ENCODE data around the gene MIGA1. TPM values are rescaled to one million over a fixed set of nuclear protein-coding genes. Genes with fewer than 3 reads are reported as not detected.
A peak's percentile ranks its signal among the peaks of the same experiment; 100 is the strongest.
"Not testable (repeated sequence)": the region's sequence is repeated elsewhere in the genome, so short reads cannot be mapped to it uniquely, and the experiment has no call there.

MIGA1 gene, protein sequence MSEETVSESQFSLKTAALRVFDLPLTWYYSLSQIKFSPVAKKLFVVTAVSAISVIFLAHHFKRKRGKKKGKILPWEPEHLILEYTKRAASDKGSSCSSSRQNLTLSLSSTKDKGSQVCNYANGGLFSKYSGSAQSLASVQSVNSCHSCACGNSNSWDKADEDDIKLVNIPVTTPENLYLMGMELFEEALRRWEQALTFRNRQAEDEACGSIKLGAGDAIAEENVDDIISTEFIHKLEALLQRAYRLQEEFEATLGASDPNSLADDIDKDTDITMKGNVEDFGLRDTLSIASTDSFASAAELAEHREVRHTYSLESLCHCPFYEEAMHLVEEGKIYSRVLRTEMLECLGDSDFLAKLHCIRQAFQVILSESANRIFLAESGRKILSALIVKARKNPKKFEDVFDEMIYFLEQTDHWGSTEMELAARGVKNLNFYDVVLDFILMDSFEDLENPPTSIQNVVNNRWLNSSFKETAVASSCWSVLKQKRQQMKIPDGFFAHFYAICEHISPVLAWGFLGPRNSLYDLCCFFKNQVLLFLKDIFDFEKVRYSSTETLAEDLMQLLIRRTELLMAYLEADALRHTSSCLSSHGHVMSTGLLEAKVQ
- 8.4 and 9.4 TPM in 2 replicates for total RNA-seq

DNA sequence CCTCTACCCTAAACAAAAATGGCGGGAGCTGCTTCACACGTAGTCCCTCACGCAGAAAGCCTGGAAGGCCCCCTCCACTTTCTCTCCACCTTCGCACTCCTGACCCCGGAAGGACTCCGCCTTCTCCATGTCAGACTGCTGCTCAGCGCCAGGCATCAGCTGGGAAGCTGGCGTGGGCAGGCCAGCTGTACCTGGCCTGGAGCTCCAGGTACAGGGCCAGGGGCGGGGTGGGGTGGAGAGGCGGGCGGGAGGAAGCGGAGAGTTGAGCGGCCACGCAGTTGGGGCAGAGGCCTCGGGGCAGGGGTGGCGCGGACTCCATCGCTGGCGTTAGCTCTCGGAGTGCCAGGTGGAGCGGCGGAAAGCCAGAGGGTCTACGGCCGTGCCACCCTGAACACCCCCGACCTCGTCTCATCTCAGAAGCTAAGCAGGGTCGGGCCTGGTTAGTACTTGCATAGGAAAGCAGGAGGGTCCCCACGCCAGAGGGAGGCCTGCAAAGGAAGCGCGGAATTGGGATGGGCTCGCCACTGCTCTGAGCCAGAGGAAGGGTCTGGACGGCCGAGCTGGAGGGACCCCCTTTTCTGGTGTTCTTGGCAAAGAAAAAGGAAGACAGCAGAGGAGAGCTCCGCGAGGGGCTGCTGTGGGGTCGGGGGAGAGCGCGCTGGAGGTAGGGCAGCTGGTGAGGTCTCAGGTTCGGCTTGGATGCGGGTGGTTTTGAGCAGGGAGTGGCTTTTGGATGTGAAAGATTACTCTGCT lies at the start of gene MIGA1:
Gene MIGA1, plus strand, starts transcription at position 121 of the 753 bp plus-strand sequence. CDS start 3,604 bp downstream, outside the sequence.
- DNase-seq (ENCODE audit: low spot score): peak; percentile 81
- H3K27ac Mint-ChIP-seq: peak within 1 kb of the TSS; percentile 77
- H3K4me3 Mint-ChIP-seq (ENCODE audit: low read depth): peak within 1 kb of the TSS; percentile 90
- H3K9me3 Mint-ChIP-seq: peaks cover 3% of the 10 kb centered on the region
- no peaks in the 10 kb centered on the region for H3K27me3 Mint-ChIP-seq (ENCODE audit: low read depth)
- intact Hi-C loops (cut with micrococcal nuclease): loop anchor here (1.0 kb wide), 2 partner anchors 20 to 97 kb away; partner anchors contain the start of genes USP33 and ZZZ3
- peaks cover 26% of the 10 kb centered on the region for H3K4me1 Mint-ChIP-seq (ENCODE audit: low read depth)
- peaks cover 17% of the 10 kb centered on the region for H3K36me3 Mint-ChIP-seq (ENCODE audit: low read depth)

DNA sequence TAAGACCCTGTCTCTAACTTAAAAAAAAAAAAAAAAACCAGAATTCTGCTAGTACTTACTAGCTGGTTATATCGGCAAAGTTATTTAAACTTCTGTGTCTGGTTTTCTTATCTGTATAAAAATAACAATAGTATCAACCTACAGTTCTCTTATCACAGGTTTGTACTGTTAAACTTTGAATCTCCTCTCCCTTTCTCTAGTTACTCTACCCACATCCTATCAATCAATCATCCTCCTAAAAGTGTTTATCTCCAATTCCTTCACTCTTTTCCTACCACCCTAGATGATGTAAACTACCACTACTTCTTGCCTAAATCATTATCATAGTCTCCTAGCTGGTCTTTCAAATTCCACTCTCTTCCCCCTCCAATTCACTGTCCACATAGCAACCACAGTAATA lies 47.4 kb upstream of the MIGA1 start:
- no peaks in the 10 kb centered on the region for H3K9me3 Mint-ChIP-seq
- no peaks in the 10 kb centered on the region for H3K4me1 Mint-ChIP-seq (ENCODE audit: low read depth)
- peaks cover 35% of the 10 kb centered on the region for H3K36me3 Mint-ChIP-seq (ENCODE audit: low read depth)
- intact Hi-C loops (cut with micrococcal nuclease): no loop called here
- no peak overlapping the region for H3K27ac Mint-ChIP-seq
- H3K27me3 Mint-ChIP-seq (ENCODE audit: low read depth): no peaks in the 10 kb centered on the region
- no peak overlapping the region for H3K4me3 Mint-ChIP-seq (ENCODE audit: low read depth)
- no peak for DNase-seq (ENCODE audit: low spot score)

DNA sequence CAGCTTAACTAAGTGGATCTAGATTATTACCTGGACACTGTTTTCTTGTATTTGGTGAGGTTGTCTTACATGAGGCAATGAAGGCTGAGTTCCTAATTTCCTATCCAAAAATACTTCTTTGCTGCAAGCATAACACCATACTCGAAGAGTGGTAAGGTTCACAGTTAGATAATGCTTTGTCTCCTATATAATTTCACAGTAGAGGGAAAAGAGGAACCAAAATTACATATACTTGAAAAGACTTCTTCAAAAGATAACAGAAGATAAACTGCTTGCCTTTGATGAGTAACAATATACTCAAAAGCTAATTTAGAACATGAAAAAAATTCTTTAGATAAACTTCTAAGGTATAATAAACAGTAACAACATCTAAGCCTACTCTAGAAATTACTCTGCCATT lies 40.2 kb upstream of the MIGA1 start:
- Mint-ChIP-seq H3K4me1 (ENCODE audit: low read depth) (no peaks in the 10 kb centered on the region), H3K9me3 (no peaks in the 10 kb centered on the region), H3K27ac (no peak overlapping the region), H3K4me3 (ENCODE audit: low read depth) (no peak overlapping the region), H3K27me3 (ENCODE audit: low read depth) (no peaks in the 10 kb centered on the region), H3K36me3 (ENCODE audit: low read depth) (peaks cover 34% of the 10 kb centered on the region)
- no peak for DNase-seq (ENCODE audit: low spot score)
- intact Hi-C loops (cut with micrococcal nuclease): no loop called here

DNA sequence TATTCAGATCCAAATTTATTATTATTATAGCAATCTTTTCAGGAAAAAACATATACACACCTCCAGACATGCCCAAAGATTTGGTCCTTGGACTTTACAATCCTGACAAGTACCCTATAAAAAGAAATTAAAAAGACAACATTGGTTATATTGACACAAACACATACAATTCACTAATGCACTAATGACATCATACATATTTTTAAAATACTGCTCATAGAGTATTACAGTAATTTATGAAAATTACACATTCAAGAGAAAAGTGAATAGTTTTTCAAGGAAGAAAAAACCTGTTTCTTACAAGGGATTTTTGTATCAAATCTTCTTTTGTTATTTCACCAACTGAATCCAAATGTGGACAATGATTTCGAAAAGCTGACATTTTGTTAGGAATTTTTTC lies 38.1 kb upstream of the MIGA1 start:
- no peak for DNase-seq (ENCODE audit: low spot score)
- no peaks in the 10 kb centered on the region for H3K27me3 Mint-ChIP-seq (ENCODE audit: low read depth)
- H3K4me1 Mint-ChIP-seq (ENCODE audit: low read depth): peaks cover 3% of the 10 kb centered on the region
- intact Hi-C loops (cut with micrococcal nuclease): no loop called here
- H3K36me3 Mint-ChIP-seq (ENCODE audit: low read depth): peaks cover 37% of the 10 kb centered on the region
- no peak overlapping the region for H3K4me3 Mint-ChIP-seq (ENCODE audit: low read depth)
- no peaks in the 10 kb centered on the region for H3K9me3 Mint-ChIP-seq
- no peak overlapping the region for H3K27ac Mint-ChIP-seq

DNA sequence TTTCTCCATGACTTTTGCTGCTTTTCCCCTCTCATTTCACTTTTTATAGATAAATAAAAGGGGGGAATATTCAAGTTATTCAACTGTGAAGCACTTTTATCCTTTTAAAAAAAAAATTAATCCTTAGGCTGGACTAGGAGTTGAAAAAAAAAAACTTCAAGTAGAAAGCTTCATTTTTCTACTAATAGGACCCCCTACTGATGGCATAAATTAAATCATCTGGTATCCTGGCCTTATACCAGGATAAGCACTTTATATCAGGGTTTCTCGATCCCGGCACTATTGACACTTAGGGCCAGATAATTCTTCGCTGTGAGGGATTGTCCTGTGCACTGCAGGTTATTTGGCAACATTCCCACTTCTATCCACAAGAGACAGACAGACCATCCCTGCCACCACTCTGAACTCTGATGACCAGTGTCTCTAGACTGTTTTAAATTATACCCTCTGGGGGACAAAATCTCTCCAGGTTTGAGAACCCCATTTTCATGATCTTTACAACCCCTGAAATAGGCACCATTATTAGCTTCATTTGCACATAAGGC lies 37.4 kb upstream of the MIGA1 start:
- Mint-ChIP-seq H3K4me3 (ENCODE audit: low read depth) (no peak overlapping the region), H3K9me3 (no peaks in the 10 kb centered on the region), H3K36me3 (ENCODE audit: low read depth) (peaks cover 34% of the 10 kb centered on the region), H3K4me1 (ENCODE audit: low read depth) (peaks cover 3% of the 10 kb centered on the region), H3K27me3 (ENCODE audit: low read depth) (no peaks in the 10 kb centered on the region), H3K27ac (no peak overlapping the region)
- intact Hi-C loops (cut with micrococcal nuclease): no loop called here
- no peak for DNase-seq (ENCODE audit: low spot score)

DNA sequence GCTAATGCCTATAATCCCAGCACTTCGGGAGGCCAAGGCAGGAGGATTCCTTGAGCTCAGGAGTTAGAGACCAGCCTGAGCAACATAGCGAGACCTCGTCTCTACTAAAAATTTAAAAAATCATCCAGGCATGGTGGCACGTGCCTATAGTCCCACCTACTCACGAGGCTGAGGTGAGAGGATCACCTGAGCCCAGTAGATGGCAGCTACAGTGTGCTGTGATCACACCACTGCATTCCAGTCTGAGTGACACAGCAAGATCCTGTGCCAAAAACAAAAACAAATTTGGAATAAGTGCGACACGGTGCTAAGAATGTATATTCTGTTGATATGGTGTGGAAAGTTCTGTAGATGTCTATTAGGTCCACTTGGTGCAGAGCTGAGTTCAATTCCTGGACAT lies 34.9 kb upstream of the MIGA1 start:
- Mint-ChIP-seq H3K27me3 (ENCODE audit: low read depth) (no peaks in the 10 kb centered on the region), H3K27ac (no peak overlapping the region), H3K36me3 (ENCODE audit: low read depth) (peaks cover 19% of the 10 kb centered on the region), H3K9me3 (no peaks in the 10 kb centered on the region), H3K4me1 (ENCODE audit: low read depth) (peaks cover 3% of the 10 kb centered on the region), H3K4me3 (ENCODE audit: low read depth) (no peak overlapping the region)
- intact Hi-C loops (cut with micrococcal nuclease): no loop called here
- no peak for DNase-seq (ENCODE audit: low spot score)

DNA sequence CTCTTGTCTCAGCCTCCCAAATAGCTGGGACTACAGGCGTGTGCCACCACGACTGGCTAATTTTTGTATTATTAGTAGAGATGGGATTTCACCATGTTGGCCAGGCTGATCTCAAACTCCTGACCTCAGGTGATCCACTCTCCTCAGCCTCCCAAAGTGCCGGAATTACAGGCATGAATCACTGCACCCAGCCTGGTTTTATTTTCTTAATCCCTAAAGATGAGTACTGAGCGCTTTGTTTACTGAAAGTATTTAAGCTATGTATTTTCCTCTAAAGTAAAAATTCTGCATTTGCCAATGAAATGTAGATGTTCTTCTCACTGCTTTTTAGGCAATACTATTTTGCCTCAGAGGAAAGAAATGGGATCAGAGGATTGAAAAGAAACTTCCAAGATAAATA lies 30.0 kb upstream of the MIGA1 start:
- DNase-seq (ENCODE audit: low spot score); intact Hi-C loops (cut with micrococcal nuclease); H3K4me3 Mint-ChIP-seq (ENCODE audit: low read depth); H3K9me3 Mint-ChIP-seq; H3K27ac Mint-ChIP-seq; H3K36me3 Mint-ChIP-seq (ENCODE audit: low read depth); H3K27me3 Mint-ChIP-seq (ENCODE audit: low read depth): not testable (repeated sequence)
- peaks cover 13% of the 10 kb centered on the region for H3K4me1 Mint-ChIP-seq (ENCODE audit: low read depth)

DNA sequence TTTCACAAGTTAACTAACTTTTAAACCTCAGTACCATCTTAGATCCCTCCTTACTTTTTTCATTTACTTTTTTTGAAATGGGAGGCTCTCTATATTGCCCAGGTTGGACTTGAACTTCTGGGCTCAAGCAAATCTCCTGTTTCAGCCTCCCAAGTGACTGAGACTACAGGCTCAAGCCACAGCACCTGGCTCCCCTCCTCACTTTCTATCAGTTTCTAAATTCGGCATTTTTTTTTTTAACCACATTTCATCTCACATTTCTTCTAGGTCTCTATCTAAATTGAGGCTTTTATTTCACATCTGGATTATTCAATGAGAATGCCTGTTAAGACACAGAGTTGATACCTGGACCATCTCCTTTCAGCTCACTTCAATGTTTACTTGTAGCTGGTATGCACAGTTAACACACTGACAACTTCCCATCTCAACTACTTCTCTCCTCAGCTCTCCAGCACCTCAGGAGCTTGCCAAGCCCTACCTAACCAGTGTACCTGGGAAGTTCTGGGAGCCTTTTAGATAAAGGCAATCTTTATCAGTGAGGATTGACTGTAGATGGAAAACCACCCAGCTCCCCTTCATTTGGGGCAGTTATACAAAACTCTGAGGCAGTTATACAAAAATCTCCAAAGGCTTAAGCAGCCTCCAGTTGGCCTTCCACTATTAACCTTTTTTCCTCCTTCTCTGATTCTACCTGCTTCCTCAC lies 23.2 kb upstream of the MIGA1 start:
- peaks cover 37% of the 10 kb centered on the region for H3K4me1 Mint-ChIP-seq (ENCODE audit: low read depth)
- peaks cover 8% of the 10 kb centered on the region for H3K36me3 Mint-ChIP-seq (ENCODE audit: low read depth)
- no peak overlapping the region for H3K27ac Mint-ChIP-seq
- no peak for DNase-seq (ENCODE audit: low spot score)
- no peaks in the 10 kb centered on the region for H3K27me3 Mint-ChIP-seq (ENCODE audit: low read depth)
- no peak overlapping the region for H3K4me3 Mint-ChIP-seq (ENCODE audit: low read depth)
- intact Hi-C loops (cut with micrococcal nuclease): no loop called here
- H3K9me3 Mint-ChIP-seq: no peaks in the 10 kb centered on the region

DNA sequence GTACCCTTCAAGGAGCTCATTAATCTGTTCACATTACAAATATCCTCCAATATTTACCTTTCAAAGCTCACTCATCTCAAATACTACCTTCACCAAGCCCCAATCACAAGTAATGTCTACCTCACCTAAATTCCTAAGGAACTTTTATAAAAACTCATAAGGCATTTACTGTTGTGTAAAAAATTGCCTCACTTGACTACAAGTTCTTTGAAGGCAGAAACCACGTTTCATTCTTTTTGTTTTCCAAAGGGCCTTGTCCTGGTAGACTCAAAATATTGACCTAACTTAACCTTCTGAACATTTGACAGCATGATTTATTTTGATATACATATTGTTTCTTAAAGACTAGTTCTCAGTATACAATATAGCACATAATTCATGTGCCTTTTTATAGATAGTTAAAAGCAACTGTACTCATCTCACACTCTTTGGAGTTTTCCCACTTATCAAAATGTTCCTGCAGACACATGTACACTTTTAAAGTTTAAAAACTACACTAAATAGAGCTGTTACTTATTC lies 22.3 kb upstream of the MIGA1 start:
- H3K4me1 Mint-ChIP-seq (ENCODE audit: low read depth): peaks cover 36% of the 10 kb centered on the region
- H3K4me3 Mint-ChIP-seq (ENCODE audit: low read depth): peak overlapping the region; percentile 58
- no peaks in the 10 kb centered on the region for H3K9me3 Mint-ChIP-seq
- no peak overlapping the region for H3K27ac Mint-ChIP-seq
- no peak for DNase-seq (ENCODE audit: low spot score)
- peaks cover 8% of the 10 kb centered on the region for H3K36me3 Mint-ChIP-seq (ENCODE audit: low read depth)
- intact Hi-C loops (cut with micrococcal nuclease): no loop called here
- peaks cover 1% of the 10 kb centered on the region for H3K27me3 Mint-ChIP-seq (ENCODE audit: low read depth)

DNA sequence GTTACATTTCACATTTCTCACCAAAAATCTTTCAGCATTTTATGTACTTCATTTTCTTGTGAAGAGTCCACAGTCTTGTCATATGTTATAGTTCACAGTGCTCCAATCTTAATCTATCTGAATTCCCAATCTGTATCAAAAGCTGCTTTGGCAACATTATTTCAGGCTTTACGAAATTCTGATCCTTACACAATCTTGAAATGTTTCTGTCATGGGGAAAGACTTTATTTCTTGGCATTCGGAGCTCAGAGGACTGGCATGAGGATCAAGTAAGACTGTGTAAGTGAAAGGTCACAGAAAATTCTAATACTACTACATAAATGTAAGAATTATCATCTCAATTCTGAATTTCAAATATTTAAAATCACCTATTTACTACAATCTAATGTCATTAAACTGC lies 21.8 kb upstream of the MIGA1 start:
- H3K36me3 Mint-ChIP-seq (ENCODE audit: low read depth): peaks cover 8% of the 10 kb centered on the region
- peaks cover 36% of the 10 kb centered on the region for H3K4me1 Mint-ChIP-seq (ENCODE audit: low read depth)
- intact Hi-C loops (cut with micrococcal nuclease): no loop called here
- H3K27ac Mint-ChIP-seq: no peak overlapping the region
- H3K27me3 Mint-ChIP-seq (ENCODE audit: low read depth): peaks cover 3% of the 10 kb centered on the region
- no peaks in the 10 kb centered on the region for H3K9me3 Mint-ChIP-seq
- DNase-seq (ENCODE audit: low spot score): no peak
- H3K4me3 Mint-ChIP-seq (ENCODE audit: low read depth): peak overlapping the region; percentile 58

DNA sequence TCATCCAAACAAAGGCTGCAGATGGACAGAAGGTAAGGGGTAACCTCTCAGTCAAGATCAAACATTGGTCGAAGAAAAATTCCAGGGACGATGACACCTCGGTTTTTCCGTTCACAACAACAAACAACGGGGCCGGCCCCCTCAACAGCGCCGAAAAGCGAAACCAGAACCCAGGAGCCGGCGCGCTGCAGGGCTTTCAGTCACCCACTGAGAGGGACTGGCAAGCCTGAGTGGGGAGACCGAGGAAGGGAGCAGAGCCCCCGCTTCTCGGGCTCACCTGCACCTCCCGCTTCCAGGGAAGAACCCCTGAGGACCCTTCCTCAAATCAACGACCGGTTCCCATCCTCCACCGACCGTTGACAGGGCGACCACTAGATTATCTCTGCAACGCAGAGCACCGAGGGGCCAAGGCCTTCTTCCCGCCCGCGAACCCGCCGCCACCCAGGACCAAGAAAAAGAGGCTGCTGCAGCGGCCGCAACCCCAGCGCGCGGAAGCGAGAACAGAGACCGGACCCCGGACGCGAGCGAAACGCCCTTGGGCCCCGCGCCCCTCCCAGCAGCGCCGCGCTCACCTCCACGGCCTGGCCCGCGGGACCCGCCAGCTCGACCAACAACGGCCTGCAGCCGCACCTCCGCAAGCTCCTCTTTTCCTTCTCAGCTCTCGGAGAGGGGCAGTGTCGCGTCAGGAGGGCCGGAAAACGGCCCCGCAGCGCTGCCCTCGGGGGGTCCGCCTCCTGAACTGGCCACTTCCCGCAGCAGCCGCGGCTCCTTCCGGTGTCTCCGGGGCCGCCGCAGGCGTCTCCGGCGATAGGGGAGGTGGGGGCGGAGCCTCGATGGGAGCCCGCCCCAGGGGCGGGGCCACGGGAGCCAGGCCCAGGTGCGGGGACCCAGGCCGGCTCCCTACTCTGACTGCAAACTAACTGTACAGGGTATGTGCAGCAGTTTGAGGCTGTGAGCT lies 20.1 kb upstream of the MIGA1 start, which contains the start of gene USP33:
Gene USP33, minus strand, starts transcription at position 782 of the 958 bp plus-strand sequence. CDS start 18,155 bp downstream, outside the sequence.
- intact Hi-C loops (cut with micrococcal nuclease): loop anchor here (1.0 kb wide), 3 partner anchors 20 to 219 kb away; partner anchors contain the start of gene MIGA1
- Mint-ChIP-seq H3K9me3 (no peaks in the 10 kb centered on the region), H3K27ac (peak within 1 kb of the TSS; percentile 87), H3K36me3 (ENCODE audit: low read depth) (peaks cover 8% of the 10 kb centered on the region), H3K4me3 (ENCODE audit: low read depth) (peak within 1 kb of the TSS; percentile 90), H3K27me3 (ENCODE audit: low read depth) (peaks cover 6% of the 10 kb centered on the region), H3K4me1 (ENCODE audit: low read depth) (peaks cover 34% of the 10 kb centered on the region)
- peak; percentile 84 for DNase-seq (ENCODE audit: low spot score)
